Esophagus muscularis mucosa (tissue), 3 donors: Measurements from ENCODE around the gene NTF4.

Experiments
- EP300 ChIP-seq: sonication (generic); formaldehyde crosslinking; IDR thresholded peaks from one replicate; pipeline ENCODE4 v1.6.1; 2017; ENCODE audit warnings: antibody characterized with exemption
- TF ChIP-seq, protein P1 (sequence below), 3 experiments: fragments of 200-600 bp in 2 of 3; fragments of 450-650 bp in 1 of 3; sonication (generic) in 2 of 3; IDR thresholded peaks; one replicate each; pipeline ENCODE4 v1.5.1; 2017 to 2019; ENCODE audit warnings: antibody characterized with exemption in 3 of 3, mild to moderate bottlenecking in 2 of 3, moderate library complexity in 1 of 3

DNA sequence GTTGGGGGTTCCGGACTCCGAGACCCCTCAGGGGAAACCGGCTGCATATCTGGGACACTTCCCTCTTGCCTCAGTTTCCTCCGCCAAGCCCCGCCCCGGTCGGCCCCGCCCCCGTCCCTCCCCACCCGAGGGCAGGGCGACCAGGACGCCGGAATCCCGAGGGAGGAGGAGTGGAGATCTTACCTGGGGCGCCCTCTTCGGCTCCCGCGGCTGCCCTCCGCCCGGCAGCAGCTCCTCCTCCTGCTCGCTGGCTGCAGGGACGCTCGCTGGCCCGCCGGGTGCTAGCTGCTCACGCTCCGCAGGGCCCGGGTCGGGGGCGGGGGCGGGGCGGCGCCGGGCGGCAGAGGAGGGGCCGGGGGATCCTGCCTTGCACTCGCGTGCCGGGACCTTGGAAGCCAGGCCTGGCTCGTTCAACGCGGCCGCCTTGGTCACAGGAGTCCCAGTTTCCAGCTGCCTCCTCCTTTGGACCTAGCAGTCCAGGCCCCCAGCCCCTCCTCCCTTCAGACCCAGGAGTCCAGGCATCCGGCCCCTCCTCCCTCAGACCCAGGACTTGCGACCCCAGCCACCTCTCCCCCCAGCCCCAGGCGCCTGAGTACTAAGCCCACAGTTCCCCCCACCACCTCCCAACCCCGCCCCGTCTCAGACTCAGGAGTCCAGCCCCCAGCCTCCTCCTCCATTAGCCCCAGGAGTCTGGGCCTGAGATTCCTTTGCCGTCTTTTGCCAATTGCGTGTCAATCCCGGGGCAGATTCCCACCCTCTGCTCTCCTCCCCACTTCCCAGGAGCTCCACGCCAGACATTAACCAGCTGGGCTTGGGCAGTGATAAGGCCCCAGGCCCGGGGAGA, at the start of gene NTF4:
- TF ChIP-seq, protein P1, sequence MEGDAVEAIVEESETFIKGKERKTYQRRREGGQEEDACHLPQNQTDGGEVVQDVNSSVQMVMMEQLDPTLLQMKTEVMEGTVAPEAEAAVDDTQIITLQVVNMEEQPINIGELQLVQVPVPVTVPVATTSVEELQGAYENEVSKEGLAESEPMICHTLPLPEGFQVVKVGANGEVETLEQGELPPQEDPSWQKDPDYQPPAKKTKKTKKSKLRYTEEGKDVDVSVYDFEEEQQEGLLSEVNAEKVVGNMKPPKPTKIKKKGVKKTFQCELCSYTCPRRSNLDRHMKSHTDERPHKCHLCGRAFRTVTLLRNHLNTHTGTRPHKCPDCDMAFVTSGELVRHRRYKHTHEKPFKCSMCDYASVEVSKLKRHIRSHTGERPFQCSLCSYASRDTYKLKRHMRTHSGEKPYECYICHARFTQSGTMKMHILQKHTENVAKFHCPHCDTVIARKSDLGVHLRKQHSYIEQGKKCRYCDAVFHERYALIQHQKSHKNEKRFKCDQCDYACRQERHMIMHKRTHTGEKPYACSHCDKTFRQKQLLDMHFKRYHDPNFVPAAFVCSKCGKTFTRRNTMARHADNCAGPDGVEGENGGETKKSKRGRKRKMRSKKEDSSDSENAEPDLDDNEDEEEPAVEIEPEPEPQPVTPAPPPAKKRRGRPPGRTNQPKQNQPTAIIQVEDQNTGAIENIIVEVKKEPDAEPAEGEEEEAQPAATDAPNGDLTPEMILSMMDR (IDR thresholded peaks at IDR 0.05) = no peak
- TF ChIP-seq EP300 = no peak
